22Rv1 (cell line): ENCODE results near the gene DGKI.

ENCODE experiments used
- ZFX ChIP-seq: fragments of 450-650 bp; IDR thresholded peaks from 2 replicates; pipeline ENCODE4 v1.6.1; 2017; ENCODE audit warnings: antibody characterized with exemption, borderline replicate concordance
- TF ChIP-seq, protein P1 (sequence below): fragments of 450-650 bp; IDR thresholded peaks from 2 replicates; pipeline ENCODE4 v1.5.1; 2017; ENCODE audit warnings: mild to moderate bottlenecking

- TF ChIP-seq, protein P1, sequence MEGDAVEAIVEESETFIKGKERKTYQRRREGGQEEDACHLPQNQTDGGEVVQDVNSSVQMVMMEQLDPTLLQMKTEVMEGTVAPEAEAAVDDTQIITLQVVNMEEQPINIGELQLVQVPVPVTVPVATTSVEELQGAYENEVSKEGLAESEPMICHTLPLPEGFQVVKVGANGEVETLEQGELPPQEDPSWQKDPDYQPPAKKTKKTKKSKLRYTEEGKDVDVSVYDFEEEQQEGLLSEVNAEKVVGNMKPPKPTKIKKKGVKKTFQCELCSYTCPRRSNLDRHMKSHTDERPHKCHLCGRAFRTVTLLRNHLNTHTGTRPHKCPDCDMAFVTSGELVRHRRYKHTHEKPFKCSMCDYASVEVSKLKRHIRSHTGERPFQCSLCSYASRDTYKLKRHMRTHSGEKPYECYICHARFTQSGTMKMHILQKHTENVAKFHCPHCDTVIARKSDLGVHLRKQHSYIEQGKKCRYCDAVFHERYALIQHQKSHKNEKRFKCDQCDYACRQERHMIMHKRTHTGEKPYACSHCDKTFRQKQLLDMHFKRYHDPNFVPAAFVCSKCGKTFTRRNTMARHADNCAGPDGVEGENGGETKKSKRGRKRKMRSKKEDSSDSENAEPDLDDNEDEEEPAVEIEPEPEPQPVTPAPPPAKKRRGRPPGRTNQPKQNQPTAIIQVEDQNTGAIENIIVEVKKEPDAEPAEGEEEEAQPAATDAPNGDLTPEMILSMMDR, result no peak
- no peak for TF ChIP-seq ZFX
Measured at GRCh38 chr7:137635874-137636273, 210.9 kb downstream of the DGKI start.
